ENCODE results near the gene RNF144B. TPM values are rescaled to one million over a fixed set of nuclear protein-coding genes. Genes with fewer than 3 reads are reported as not detected.

Gene RNF144B
- total RNA-seq, 4 donors from 2014 or later, result 30.6 to 57.4 (median 44.9) TPM

DNA sequence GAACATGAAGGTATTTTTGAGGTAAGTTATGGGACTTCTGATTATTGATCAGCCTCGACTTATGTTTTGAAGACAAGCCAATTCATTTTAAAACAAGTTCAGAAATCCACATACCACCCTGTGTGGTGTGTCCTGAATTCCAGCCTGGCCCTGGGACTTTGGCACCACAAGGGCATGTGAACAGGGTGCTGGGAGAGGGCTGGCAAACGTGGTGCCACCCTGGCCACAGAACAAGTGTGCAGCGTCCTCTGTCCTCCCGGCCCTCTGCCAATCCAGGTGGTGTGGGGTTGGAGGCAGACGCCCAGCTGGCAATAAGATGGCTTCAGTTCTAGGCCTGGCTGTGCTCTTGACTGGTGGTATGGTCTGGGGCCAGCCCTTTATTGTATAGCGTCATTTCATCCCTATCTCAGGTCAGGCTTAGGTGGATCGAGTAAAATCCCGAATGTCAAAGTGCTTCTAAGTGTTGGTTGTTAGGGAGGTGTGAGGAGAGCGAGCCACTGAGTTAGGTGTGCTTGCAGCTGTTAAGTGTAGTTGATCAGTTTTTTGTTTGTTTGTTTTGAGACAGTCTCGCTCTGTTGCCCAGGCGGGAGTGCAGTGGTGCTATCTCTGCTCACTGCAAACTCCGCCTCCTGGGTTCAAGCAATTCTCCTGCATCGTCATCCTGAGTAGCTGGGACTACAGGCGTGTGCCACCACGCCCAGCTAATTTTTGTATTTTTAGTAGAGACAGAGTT lies 84.2 kb downstream of the RNF144B start:
- 76 to 79% methylated on average over 15 of the region's 15 CpGs for WGBS, 2 donors
- intact Hi-C loops (cut with DNase I; ENCODE audit: low total_unique reads), result no loop called here
- no peak for DNase-seq (ENCODE audit: low spot score in 2 of 2)
- H3K4me3 ChIP-seq (ENCODE audit: low read depth, poor library complexity, severe bottlenecking), result no peak overlapping the region
- TF ChIP-seq, protein P1, sequence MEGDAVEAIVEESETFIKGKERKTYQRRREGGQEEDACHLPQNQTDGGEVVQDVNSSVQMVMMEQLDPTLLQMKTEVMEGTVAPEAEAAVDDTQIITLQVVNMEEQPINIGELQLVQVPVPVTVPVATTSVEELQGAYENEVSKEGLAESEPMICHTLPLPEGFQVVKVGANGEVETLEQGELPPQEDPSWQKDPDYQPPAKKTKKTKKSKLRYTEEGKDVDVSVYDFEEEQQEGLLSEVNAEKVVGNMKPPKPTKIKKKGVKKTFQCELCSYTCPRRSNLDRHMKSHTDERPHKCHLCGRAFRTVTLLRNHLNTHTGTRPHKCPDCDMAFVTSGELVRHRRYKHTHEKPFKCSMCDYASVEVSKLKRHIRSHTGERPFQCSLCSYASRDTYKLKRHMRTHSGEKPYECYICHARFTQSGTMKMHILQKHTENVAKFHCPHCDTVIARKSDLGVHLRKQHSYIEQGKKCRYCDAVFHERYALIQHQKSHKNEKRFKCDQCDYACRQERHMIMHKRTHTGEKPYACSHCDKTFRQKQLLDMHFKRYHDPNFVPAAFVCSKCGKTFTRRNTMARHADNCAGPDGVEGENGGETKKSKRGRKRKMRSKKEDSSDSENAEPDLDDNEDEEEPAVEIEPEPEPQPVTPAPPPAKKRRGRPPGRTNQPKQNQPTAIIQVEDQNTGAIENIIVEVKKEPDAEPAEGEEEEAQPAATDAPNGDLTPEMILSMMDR (IDR thresholded peaks at IDR 0.05), result no peak

DNA sequence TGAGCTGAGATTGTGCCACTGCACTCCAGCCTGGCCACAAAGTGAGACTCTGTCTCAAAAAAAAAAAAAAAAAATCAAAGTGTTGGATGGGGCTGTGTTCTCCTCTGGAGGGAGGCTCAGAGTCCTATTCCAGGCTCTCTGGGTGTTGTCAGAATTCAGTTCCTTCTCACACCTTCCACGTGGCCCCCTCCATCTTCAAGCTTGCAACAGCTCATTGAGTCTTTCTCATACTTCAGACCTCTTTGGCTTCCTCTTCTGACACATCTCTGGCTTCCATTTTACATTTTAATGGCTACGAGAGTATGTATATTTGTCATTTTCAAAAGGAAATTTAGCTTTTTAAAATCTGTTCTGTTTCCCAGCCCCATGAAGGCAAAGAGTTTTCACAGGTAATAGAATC lies 85.8 kb downstream of the RNF144B start:
- WGBS, 2 donors, result 80 to 87% methylated on average over 2 of the region's 2 CpGs
- DNase-seq (ENCODE audit: low spot score in 2 of 2), result no peak
- no peak for TF ChIP-seq POLR2A (IDR thresholded peaks at IDR 0.05)
- TF ChIP-seq, protein P1 (IDR thresholded peaks at IDR 0.05), result no peak
- intact Hi-C loops (cut with DNase I; ENCODE audit: low total_unique reads), result no loop called here
- no peak overlapping the region for H3K4me3 ChIP-seq (ENCODE audit: low read depth, poor library complexity, severe bottlenecking)

DNA sequence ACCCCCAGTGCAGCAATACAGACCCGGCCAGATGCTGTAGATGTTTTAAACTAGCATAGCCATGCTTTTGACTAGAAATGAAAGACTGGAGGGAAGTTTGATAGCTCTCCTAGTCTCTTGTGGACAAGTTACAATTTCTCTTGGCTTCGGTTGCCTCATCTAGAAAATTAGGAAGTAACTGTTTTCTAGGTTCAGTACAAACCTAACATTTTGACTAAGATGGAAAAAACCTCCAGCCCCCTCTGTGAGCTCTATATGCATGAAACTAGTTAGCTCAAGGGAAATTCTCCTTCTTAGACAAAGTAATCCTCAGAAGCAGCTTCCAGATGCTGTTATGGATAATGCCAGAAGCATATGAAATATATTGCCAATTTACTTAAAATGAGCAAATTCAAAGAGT lies 86.6 kb downstream of the RNF144B start:
- intact Hi-C loops (cut with DNase I; ENCODE audit: low total_unique reads), result no loop called here
- TF ChIP-seq POLR2A (IDR thresholded peaks at IDR 0.05), result no peak
- TF ChIP-seq, protein P1 (IDR thresholded peaks at IDR 0.05), result no peak
- no peak for DNase-seq (ENCODE audit: low spot score in 2 of 2)
- H3K4me3 ChIP-seq (ENCODE audit: low read depth, poor library complexity, severe bottlenecking), result no peak overlapping the region
- WGBS, 2 donors, result 67 to 83% methylated on average over 2 of the region's 2 CpGs

DNA sequence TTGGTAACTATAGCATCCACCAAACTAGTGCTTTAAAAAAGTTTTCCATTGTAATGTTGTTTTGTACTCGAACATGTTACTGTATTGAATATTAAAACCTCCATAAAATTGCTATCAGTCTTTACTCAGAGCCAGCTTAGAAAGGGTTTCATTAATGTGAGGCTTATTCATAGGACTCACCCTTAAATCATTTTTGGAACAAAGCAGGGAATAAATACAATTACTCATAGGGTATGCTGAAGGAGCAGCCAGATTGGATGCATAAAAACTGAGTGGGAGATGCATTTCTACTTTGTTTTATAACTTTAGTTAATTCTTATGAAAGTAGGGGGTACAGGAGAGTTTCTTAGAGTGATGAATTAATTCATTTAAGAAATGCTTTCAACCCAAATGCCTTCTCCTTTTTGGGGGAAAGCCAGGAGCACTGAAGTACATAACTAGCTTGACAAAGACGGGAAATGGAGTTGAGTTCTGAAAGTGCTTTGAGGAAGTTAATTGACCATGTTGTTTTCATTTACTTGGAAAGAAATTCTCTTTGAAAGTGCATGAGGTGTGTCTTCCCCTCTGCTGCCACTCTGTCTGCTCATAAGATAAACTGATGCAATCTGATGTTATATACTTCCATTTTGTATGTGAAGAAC lies 90.3 kb downstream of the RNF144B start:
- intact Hi-C loops (cut with DNase I; ENCODE audit: low total_unique reads), result no loop called here
- TF ChIP-seq, protein P1 (IDR thresholded peaks at IDR 0.05), result no peak
- no peak for TF ChIP-seq POLR2A (IDR thresholded peaks at IDR 0.05)
- DNase-seq (ENCODE audit: low spot score in 2 of 2), result no peak
- WGBS, 2 donors, result 41 to 50% methylated on average over 2 of the region's 2 CpGs
- H3K4me3 ChIP-seq (ENCODE audit: low read depth, poor library complexity, severe bottlenecking), result no peak overlapping the region

DNA sequence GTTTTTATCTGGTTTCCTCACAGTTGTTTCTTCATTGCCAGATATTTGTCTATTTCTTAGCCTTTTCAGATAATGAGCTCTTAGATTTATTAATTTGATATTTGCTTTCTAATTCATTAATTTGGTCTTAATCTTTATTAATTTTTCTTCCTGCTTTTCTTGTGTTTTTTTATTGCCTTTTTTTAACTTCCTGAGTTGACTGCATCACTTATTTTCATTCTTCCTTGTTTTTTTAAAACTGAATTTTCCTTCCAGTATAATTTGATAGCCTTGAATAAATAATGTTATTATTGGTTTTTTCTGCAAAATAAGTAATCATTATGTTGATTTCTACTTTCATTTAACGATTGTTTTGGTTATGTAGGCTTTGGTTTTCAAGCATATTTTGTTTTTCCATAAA lies 91.5 kb downstream of the RNF144B start:
- no peak overlapping the region for H3K4me3 ChIP-seq (ENCODE audit: low read depth, poor library complexity, severe bottlenecking)
- 78 to 85% methylated on average over 1 of the region's 1 CpG for WGBS, 2 donors
- DNase-seq (ENCODE audit: low spot score in 2 of 2), result no peak
- no peak for TF ChIP-seq POLR2A (IDR thresholded peaks at IDR 0.05)
- TF ChIP-seq, protein P1 (IDR thresholded peaks at IDR 0.05), result no peak
- intact Hi-C loops (cut with DNase I; ENCODE audit: low total_unique reads), result no loop called here
